Osteoblast (primary cell): ENCODE measurements around the gene C17orf100. TPM values are rescaled to one million over a fixed set of nuclear protein-coding genes. Genes with fewer than 3 reads are reported as not detected.

Experiments used
- DNase-seq: peaks from one replicate; pipeline ENCODE4 v3.0.0; 2011; ENCODE audit warnings: low spot score, mixed read lengths; ENCODE audit not compliant: insufficient read length; ENCODE audit errors: missing footprints
- H2AFZ ChIP-seq: 2 replicates; pipeline ENCODE4 v1.6.0; 2011; ENCODE audit warnings: mild to moderate bottlenecking, low read length
- H3K27ac ChIP-seq: 2 replicates; pipeline ENCODE4 v1.5.1; 2011; ENCODE audit warnings: mild to moderate bottlenecking, low read depth, low read length, moderate library complexity
- H3K27me3 ChIP-seq: 2 replicates; pipeline ENCODE4 v1.6.0; 2012; ENCODE audit warnings: mild to moderate bottlenecking, control low read depth, inconsistent platforms, low read length, moderate library complexity; ENCODE audit not compliant: insufficient read depth
- H3K36me3 ChIP-seq: 2 replicates; pipeline ENCODE4 v1.5.1; 2011; ENCODE audit warnings: mild to moderate bottlenecking, low read length, control low read depth, moderate library complexity; ENCODE audit not compliant: insufficient read depth
- H3K4me1 ChIP-seq: 2 replicates; pipeline ENCODE4 v1.5.1; 2011; ENCODE audit warnings: mild to moderate bottlenecking, low read length, control low read depth, moderate library complexity; ENCODE audit not compliant: insufficient read depth
- H3K4me2 ChIP-seq: 2 replicates; pipeline ENCODE4 v1.6.0; 2011; ENCODE audit warnings: mild to moderate bottlenecking, low read length; ENCODE audit not compliant: insufficient read depth
- H3K4me3 ChIP-seq: fragments of 200-600 bp; sonication (generic); 3 replicates; pipeline ENCODE4 v1.5.1; 2012; ENCODE audit warnings: mild to moderate bottlenecking, low read length, inconsistent platforms; ENCODE audit not compliant: insufficient read depth
- H3K79me2 ChIP-seq: 2 replicates; pipeline ENCODE4 v1.6.0; 2012; ENCODE audit warnings: mild to moderate bottlenecking, low read length, control low read depth, inconsistent platforms; ENCODE audit not compliant: insufficient read depth
- H3K9me3 ChIP-seq: 2 replicates; pipeline ENCODE4 v1.5.1; 2011; ENCODE audit warnings: low read depth, low read length, control low read depth
- H4K20me1 ChIP-seq: 2 replicates; pipeline ENCODE4 v1.6.0; 2012; ENCODE audit warnings: mild to moderate bottlenecking, low read length, control low read depth; ENCODE audit not compliant: insufficient read depth
- total RNA-seq: library from RNA; depleted of rRNA; stranded (reverse); fragments of >200 nt; gene quantifications from 2 replicates; pipeline ENCODE4 v1.2.3, GENCODE V29; 2012
- TF ChIP-seq, protein P1 (sequence below): IDR thresholded peaks from 2 replicates; pipeline ENCODE4 v1.5.1; 2011; ENCODE audit warnings: mild to moderate bottlenecking, low read depth, low read length, moderate library complexity; ENCODE audit errors: extremely low read depth

C17orf100 gene
- total RNA-seq, 1 donor, result 0.72 TPM

DNA sequence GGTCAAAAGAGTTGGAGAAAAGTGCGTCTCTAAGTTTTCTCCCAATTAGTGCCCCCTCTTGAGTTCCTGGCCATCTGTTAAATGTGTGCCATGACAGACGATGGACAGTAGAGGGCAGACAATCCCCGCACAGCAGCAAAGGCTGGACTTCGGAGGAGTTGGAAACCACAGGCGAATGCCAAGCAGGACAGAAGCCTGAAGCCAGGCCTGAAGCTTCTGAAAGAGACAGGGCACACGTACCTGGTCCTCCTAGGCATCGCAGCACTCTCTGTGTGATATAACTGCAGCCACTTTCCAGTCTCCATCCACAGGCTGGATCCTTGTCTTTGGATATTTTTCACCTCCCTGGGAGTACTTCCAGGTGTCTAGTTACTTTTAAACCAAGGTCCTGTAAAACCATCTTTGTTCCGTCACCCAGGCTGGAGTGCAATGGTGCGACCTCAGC, 14.5 kb downstream of the C17orf100 start:
- no peaks in the 10 kb centered on the region for H4K20me1 ChIP-seq
- H3K27me3 ChIP-seq, result peaks cover 41% of the 10 kb centered on the region
- TF ChIP-seq, protein P1, sequence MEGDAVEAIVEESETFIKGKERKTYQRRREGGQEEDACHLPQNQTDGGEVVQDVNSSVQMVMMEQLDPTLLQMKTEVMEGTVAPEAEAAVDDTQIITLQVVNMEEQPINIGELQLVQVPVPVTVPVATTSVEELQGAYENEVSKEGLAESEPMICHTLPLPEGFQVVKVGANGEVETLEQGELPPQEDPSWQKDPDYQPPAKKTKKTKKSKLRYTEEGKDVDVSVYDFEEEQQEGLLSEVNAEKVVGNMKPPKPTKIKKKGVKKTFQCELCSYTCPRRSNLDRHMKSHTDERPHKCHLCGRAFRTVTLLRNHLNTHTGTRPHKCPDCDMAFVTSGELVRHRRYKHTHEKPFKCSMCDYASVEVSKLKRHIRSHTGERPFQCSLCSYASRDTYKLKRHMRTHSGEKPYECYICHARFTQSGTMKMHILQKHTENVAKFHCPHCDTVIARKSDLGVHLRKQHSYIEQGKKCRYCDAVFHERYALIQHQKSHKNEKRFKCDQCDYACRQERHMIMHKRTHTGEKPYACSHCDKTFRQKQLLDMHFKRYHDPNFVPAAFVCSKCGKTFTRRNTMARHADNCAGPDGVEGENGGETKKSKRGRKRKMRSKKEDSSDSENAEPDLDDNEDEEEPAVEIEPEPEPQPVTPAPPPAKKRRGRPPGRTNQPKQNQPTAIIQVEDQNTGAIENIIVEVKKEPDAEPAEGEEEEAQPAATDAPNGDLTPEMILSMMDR, result peak; percentile 95
- H3K4me2 ChIP-seq, result no peak overlapping the region
- no peak overlapping the region for H3K27ac ChIP-seq
- H3K4me3 ChIP-seq, result no peak overlapping the region
- no peaks in the 10 kb centered on the region for H3K4me1 ChIP-seq
- H3K79me2 ChIP-seq, result no peaks in the 10 kb centered on the region
- no peak overlapping the region for H2AFZ ChIP-seq
- no peaks in the 10 kb centered on the region for H3K36me3 ChIP-seq
- no peaks in the 10 kb centered on the region for H3K9me3 ChIP-seq
- peak; percentile 91 for DNase-seq

GRCh38 chr17:6666557-6666956, 15.0 kb downstream of the C17orf100 start:
- TF ChIP-seq, protein P1, result no peak
- Histone ChIP-seq H3K27me3 (peaks cover 37% of the 10 kb centered on the region), H3K36me3 (no peaks in the 10 kb centered on the region), H3K9me3 (no peaks in the 10 kb centered on the region), H3K4me3 (no peak overlapping the region), H3K4me1 (no peaks in the 10 kb centered on the region), H4K20me1 (no peaks in the 10 kb centered on the region), H2AFZ (no peak overlapping the region), H3K4me2 (no peak overlapping the region), H3K27ac (no peak overlapping the region), H3K79me2 (no peaks in the 10 kb centered on the region)
- no peak for DNase-seq

DNA sequence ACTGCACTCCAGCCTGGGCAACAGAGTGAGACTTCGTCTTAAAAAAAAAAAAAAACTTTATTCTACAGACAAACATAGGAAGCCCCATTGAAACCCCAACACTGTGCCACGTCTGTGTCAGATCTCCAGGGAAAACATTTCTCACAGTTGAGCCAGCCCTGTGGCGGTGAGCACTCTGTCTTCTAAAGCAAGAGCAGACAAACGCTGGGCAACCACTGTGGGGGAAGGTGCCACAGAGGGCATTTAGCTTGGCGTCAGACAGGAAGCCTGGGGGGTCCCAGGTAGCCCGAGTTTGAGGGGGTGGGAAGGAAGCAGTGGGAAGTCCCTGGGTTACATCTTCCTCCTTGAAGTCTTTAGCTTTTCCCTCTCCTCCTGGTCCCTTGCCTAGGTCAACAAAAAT, 16.0 kb downstream of the C17orf100 start:
- TF ChIP-seq, protein P1, result no peak
- Histone ChIP-seq H3K9me3 (no peaks in the 10 kb centered on the region), H4K20me1 (no peaks in the 10 kb centered on the region), H3K36me3 (no peaks in the 10 kb centered on the region), H3K27ac (no peak overlapping the region), H3K4me3 (no peak overlapping the region), H3K4me2 (no peak overlapping the region), H3K79me2 (no peaks in the 10 kb centered on the region), H3K4me1 (no peaks in the 10 kb centered on the region), H2AFZ (no peak overlapping the region), H3K27me3 (peaks cover 32% of the 10 kb centered on the region)
- DNase-seq, result no peak

DNA sequence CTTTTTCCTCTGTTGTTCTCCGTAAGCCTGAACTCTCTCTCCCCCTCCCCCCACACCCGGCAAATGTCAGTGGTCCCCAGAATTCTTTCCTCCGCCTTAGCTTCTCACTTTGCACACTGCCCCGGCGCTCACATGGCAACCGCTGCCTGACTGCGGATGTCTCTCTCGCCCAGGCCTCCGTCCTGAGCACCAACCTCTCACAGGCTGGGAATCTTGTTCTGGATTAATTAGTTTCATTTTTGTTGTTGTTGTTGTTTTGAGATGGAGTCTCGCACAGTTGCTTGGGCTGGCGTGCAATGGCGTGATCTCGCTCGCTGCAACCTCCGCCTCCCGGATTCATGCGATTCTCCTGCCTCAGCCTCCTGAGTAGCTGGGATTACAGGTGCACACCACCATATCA, 16.7 kb downstream of the C17orf100 start:
- TF ChIP-seq, protein P1, result no peak
- no peak for DNase-seq
- Histone ChIP-seq H2AFZ (no peak overlapping the region), H3K36me3 (no peaks in the 10 kb centered on the region), H3K27me3 (peaks cover 28% of the 10 kb centered on the region), H3K79me2 (no peaks in the 10 kb centered on the region), H4K20me1 (no peaks in the 10 kb centered on the region), H3K9me3 (no peaks in the 10 kb centered on the region), H3K27ac (no peak overlapping the region), H3K4me3 (no peak overlapping the region), H3K4me2 (no peak overlapping the region), H3K4me1 (no peaks in the 10 kb centered on the region)
